Stimulated activated CD8-positive, alpha-beta memory T cell treated with anti-CD3 and anti-CD28 coated beads, Interleukin-4, amount 100 ng/mL, for 48 hours (primary cell): ENCODE data around the gene PYGB.

Experiments
- DNase-seq: peaks from one replicate; pipeline ENCODE4 v3.0.0-alpha.2; 2020

The PYGB gene

GRCh38 chr20:25247956-25248785 lies at the start of gene PYGB:
Gene PYGB, plus strand, starts transcription at chr20:25248085. Its CDS starts 94 bp downstream, at chr20:25248179.
- DNase-seq = peak; percentile 79

GRCh38 chr20:25198663-25199383 lies 49.1 kb upstream of the PYGB start:
- DNase-seq = peak; percentile 24

GRCh38 chr20:25199473-25200260 lies 48.2 kb upstream of the PYGB start:
- peak; percentile 13 for DNase-seq

GRCh38 chr20:25203089-25203488 lies 44.8 kb upstream of the PYGB start:
- no peak for DNase-seq

GRCh38 chr20:25203871-25204320 lies 44.0 kb upstream of the PYGB start:
- no peak for DNase-seq

GRCh38 chr20:25204550-25205276 lies 43.2 kb upstream of the PYGB start:
- DNase-seq = peak; percentile 16

- peak; percentile 10 for DNase-seq
Observed at GRCh38 chr20:25205277-25206062, 42.4 kb upstream of the PYGB start.

- peak; percentile 17 for DNase-seq
Observed at GRCh38 chr20:25206063-25206403, 41.9 kb upstream of the PYGB start.

- no peak for DNase-seq
Observed at GRCh38 chr20:25206548-25206947, 41.3 kb upstream of the PYGB start.

GRCh38 chr20:25207149-25207959 lies 40.5 kb upstream of the PYGB start:
- DNase-seq = peak; percentile 14

GRCh38 chr20:25207960-25208534 lies 39.8 kb upstream of the PYGB start:
- DNase-seq = peak; percentile 3

GRCh38 chr20:25209400-25209799 lies 38.5 kb upstream of the PYGB start:
- DNase-seq = no peak

GRCh38 chr20:25209911-25210310 lies 38.0 kb upstream of the PYGB start:
- no peak for DNase-seq

- no peak for DNase-seq
Observed at GRCh38 chr20:25211273-25211672, 36.6 kb upstream of the PYGB start.

GRCh38 chr20:25212242-25212641 lies 35.6 kb upstream of the PYGB start:
- no peak for DNase-seq

GRCh38 chr20:25213566-25214425 lies 34.1 kb upstream of the PYGB start:
- no peak for DNase-seq

- no peak for DNase-seq
Observed at GRCh38 chr20:25214426-25214790, 33.5 kb upstream of the PYGB start.

GRCh38 chr20:25214819-25215218 lies 33.1 kb upstream of the PYGB start:
- no peak for DNase-seq

GRCh38 chr20:25215521-25215920 lies 32.4 kb upstream of the PYGB start:
- DNase-seq = no peak
